Neural cell (in vitro differentiated cells): ENCODE measurements around the gene ZFP90.

ENCODE experiments used
- CTCF ChIP-seq: fragments of 450-650 bp; IDR thresholded peaks from 2 replicates; pipeline ENCODE4 v1.5.1; 2014; ENCODE audit warnings: antibody characterized with exemption, mild to moderate bottlenecking, moderate library complexity; ENCODE audit not compliant: poor library complexity, severe bottlenecking
- MXI1 ChIP-seq: fragments of 450-650 bp; conservative IDR thresholded peaks from 2 replicates; pipeline ENCODE4 v1.6.1; 2014; ENCODE audit warnings: antibody characterized with exemption, mild to moderate bottlenecking; ENCODE audit not compliant: poor library complexity, severe bottlenecking
- RAD21 ChIP-seq: fragments of 450-650 bp; conservative IDR thresholded peaks from 2 replicates; pipeline ENCODE4 v1.6.1; 2014; ENCODE audit warnings: antibody characterized with exemption, mild to moderate bottlenecking, moderate library complexity

- TF ChIP-seq RAD21 (no peak), MXI1 (no peak), CTCF (no peak)
These were observed 24.6 kb upstream of the ZFP90 start for GRCh38 chr16:68514511-68514910.
